Measurements from ENCODE around the gene RPS19BP1.
A peak's percentile ranks its signal among the peaks of the same experiment; 100 is the strongest.

Gene RPS19BP1, protein sequence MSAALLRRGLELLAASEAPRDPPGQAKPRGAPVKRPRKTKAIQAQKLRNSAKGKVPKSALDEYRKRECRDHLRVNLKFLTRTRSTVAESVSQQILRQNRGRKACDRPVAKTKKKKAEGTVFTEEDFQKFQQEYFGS

DNA sequence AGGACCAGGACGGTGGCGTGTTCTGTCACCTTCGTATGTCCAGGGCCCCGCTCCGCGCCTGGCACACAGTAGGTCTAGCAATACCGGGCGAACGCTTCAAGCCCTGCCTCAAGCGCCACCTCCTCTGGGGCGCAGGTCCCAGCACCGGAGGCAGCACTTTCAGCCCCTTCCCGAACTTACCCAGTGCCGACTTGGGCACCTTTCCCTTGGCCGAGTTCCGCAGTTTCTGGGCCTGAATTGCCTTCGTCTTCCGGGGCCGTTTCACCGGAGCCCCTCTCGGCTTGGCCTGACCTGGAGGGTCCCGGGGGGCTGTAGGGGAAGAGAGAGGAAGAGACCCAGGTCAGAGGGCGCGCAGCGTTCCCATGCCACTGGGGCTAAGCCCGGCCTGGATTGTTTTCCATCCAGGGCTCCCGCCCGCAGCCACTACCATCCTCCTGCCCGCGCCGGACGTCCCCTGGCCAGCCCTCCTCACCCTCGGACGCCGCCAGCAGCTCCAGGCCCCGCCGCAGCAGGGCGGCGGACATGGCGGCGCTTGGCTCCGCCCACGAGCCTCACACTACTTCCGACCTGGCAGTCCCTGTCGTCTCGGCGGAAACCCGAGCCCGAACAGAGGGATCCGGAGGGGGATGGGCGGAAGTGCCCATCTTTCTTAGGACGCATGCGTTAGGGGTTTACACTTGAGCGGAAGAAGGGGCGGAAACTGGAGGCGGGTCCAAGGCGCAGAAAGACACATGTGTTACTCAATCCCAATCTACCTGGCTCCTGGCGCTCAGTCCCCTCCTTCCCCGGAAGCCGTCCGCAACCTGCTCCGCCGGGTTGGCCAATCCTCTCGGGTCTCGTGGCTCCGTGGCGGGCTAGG is at the start of gene RPS19BP1:
Gene RPS19BP1, minus strand, starts transcription at position 534 of the 859 bp plus-strand sequence. Its CDS starts 10 bp downstream, at position 524.
- peak; percentile 100 for DNase-seq

DNA sequence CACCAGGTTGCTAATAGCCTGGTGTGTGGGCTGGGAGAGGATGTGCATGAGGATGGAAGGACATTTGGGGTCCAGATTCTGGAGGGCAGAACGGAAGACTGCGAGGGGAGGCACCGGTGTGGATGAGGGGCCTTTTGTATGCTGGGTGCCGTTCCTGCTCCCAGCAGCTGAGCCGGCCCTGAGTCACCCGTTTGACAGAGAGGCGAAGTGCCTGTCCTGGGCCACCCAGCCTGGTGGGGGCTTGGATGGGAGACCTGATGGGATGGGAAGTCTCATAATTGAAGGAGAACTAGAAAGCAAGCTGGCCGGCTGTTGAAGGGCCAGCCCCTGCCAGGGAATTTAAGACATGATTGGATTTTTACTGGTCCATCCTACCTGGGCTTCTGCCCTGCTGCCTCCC is 48.8 kb upstream of the RPS19BP1 start:
- no peak for DNase-seq

GRCh38 chr22:39580795-39581194 is 48.2 kb upstream of the RPS19BP1 start:
- no peak for DNase-seq

GRCh38 chr22:39580006-39580441 is 47.5 kb upstream of the RPS19BP1 start:
- DNase-seq, result no peak

- DNase-seq, result no peak
These were observed 45.4 kb upstream of the RPS19BP1 start for GRCh38 chr22:39577900-39578299.

- DNase-seq, result no peak
These were observed 44.8 kb upstream of the RPS19BP1 start for GRCh38 chr22:39577366-39577765.

DNA sequence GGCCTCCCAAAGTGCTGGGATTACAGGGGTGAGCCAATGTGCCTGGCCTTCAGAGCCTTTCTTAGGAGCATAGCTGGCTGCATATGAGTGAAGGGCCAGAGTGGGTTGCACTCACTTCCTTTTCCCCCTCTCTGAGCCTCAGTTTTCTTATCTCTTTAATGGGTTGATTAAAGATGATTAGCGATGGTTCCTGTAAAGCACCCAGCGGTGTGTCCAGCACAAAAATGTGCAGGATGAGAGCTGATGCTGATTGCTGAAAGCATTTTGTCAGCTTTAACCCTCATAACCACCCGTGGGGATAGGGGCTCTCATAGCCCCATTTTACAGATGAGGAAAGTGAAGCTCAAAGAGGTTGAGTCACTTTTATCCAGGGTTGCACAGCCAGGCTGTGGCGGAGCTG is 43.5 kb upstream of the RPS19BP1 start:
- DNase-seq, result no peak

DNA sequence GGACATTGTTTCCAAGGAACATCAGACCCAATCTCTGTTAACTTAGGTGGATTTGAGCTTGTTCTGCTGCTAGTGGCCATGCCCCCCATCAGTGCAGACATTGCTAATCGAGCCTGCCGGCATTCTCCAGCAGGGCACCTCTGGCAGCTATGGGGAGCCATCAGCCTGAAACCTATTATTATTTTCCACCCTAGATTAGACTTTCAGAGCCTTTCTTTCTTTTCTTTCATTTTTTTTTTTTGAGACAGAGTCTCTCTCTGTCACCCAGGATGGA is 42.9 kb upstream of the RPS19BP1 start:
- no peak for DNase-seq

DNA sequence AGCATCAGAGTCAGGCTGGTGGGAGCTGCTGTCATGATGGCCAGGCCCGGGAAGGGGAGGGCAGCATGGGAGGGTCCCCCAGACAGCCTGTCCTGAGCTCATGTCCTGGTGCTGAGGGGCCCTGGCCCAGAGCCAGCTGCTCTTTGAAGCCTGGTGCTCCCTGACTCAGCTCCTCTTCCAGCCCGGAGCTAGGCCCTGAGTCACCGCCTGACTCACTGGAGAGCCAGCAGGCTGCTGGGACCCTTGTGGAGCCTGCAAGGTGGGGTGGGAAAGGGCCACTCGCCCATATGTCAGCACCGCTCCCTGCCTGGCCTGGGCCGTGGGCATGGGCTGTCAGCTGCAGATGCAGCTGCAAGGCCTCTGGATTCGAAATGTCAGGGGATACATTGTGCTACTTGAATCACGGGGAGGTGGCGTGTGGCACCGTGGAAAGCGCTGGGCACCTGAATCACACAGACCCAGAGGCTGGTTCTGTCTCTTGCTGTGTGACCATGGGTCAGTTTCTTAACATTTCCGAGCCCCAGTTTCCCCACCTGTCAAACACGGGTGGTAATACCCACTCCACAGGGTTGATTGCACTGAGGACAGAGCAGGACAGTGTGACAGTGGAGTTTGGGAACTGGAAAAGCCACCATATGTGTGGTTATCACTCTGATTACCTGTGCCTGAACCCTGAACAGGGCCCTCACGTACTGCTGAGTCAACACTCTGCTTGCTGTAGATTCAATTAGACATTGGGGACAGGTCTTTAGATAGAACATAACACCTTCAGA is 42.4 kb upstream of the RPS19BP1 start:
- no peak for DNase-seq

DNA sequence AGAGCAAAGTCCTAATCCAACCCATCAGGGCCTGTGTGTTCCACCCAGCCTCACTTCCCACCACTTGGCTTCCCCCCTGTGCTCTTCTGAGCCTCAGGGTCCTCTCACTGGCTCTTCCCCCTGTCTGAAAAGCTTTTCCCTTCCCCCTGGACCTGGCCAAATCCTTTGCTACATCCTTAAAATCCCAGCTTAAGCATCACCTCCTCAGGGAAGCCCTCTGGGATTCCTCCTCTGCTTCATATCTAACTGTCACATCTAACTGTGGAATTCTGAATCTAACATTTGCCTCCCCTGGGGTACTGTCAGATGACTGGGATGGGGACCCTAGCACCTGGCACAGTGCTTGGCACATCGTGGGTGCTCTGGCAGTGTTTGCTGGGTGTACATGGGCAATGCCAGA is 39.0 kb upstream of the RPS19BP1 start:
- no peak for DNase-seq

DNA sequence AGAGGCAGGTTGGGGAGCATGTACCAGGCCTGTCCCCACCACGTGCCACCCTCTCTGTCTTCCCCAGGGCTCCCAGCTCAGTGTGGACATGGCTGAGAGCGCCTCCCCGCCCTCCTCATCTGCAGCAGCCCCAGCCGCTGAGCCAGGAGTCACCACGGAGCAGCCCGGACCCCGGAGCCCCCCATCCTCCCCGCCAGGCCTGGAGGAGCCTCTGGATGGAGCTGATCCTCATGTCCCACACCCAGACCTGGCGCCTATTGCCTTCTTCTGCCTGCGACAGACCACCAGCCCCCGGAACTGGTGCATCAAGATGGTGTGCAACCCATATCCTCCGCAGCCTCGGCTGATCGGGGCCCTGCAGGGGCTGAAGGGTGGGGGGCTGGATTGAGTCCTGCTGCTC is 38.1 kb upstream of the RPS19BP1 start, which contains the start of gene CACNA1I:
Gene CACNA1I, plus strand, starts transcription at position 89 of the 400 bp plus-strand sequence. Its CDS starts 0 bp downstream, at position 89.
- DNase-seq, result no peak

DNA sequence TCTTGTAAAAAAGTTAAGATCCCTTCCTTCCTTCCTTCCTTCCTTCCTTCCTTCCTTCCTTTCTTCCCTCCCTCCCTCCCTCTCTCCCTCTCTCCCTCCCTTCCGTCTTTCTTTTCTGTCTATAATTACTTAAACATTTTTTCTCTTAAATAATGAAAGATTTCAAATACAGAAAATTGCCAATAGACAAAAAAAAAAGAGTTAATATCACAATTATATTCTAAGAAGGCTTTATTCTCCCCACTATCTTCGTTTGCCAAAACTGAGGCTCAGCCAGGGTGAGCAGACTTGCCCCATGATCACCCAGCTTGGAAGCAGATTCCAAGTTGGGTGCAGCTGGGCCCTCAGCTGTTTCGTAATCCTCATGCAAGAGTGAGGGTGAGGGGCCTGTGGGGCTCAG is 37.7 kb upstream of the RPS19BP1 start:
- no peak for DNase-seq

DNA sequence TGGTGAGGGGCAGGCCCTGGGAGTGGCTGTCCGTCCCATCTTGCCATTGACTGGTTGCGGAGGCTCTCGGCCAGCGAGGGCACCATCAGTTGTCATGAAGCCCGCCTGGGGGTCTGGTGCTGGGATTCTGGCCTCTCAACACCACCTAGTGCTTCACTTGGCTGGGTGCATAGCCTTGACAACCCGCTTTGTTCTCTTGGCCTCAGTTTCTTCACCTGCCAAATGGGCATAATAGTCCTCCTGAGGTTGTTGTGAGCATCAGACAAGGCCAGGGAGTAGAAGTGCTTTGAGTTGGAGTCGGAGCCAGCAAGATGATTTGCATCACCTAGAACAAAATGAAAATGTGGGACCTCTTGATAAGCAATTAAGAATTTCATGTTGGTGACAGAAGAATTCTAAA is 36.5 kb upstream of the RPS19BP1 start:
- no peak for DNase-seq

DNA sequence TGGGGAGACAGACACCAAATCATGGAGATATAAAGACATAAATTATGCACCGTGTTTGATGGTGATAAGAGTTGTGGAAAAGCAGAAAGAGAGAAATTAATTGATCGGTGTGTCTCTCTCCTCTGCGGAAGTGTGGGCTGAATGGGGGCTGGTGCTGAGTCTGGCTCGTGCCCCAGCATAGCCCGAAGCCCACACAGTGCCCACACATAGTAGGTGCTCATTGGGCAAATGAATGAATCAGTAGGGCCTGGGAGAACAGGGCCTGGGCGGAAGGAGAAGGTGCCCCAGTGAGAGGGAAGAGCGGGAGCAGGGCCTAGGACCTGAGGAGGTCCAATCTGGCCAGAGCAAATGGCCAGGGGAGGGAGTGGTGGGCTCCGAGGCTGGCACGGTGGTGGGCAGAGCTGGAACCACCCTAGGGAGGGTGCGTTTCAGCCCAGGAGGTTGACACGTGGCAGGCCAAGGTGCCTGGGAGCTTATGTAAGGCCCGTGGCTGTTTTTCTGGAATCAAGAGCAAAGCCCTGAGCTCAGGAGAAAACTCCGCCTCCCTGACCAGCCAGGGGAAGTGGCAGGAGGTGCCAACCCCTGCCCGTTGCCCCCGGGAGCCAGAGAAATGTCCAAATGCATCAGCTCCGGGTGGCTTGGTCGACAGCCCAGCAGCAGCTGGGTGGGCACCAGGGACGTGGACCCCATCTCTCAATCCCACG is 35.9 kb upstream of the RPS19BP1 start:
- DNase-seq, result no peak

DNA sequence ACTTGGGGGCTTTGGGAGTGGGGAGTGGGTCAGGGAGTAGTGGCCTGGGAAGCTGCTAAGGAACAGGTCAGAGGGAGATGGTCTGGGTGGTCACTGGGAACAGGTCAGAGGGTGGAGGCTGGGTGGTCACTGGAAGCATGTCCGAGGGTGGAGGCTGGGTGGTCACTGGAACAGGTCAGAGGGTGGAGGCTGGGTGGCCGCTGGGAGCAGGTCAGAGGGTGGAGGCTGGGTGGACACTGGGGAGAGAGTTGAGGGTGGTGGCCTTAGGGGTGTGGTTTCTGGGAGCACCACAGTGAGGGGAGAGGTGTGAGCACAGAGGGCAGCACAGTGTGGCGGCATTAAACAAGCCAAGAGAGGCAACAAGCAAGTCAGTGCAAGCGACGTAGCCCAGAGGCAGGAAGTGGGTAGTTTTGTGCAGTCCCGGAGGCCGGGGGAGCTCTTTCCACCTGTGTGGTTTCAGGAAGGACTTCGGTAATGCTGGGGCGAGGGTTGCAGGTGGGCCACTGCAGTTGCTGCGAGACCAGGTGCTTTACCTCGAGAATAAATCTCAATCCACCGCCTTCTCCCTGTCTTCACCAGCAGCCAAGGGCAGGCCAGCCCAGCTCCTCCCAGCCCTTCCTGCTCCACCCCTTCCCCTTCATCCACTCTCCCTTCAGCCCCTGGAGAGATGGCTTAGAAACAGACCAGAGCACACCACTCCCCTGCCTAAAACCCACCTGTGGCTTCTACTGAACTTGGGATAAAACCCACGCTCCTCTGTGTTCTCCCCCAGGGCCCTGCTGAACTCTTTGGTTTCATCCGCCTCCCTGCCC is 34.8 kb upstream of the RPS19BP1 start:
- no peak for DNase-seq

DNA sequence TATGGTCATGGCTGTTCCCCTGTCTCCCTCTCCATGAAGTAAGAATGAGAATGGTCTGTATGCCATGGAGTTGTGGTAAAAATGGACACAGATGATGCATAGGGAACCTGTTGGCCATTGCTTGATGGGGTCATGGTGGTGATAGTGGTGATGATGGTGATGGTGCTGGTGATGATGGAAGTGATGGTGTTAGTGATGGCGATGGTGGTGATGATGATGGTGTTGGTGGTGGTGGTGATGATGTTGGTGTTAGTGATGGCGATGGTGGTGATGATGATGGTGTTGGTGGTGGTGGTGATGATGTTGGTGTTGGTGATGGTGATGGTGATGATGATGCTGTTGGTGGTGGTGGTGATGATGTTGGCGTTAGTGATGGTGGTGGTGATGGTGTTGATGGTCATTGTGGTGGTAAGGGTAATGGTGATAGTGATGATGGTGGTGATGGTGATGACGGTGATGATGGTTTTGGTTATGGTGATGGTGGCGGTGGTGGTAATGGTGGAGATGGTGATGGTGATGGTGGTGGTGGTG is 32.9 kb upstream of the RPS19BP1 start:
- DNase-seq, result no peak

GRCh38 chr22:39563571-39564428 is 31.3 kb upstream of the RPS19BP1 start:
- DNase-seq, result no peak

DNA sequence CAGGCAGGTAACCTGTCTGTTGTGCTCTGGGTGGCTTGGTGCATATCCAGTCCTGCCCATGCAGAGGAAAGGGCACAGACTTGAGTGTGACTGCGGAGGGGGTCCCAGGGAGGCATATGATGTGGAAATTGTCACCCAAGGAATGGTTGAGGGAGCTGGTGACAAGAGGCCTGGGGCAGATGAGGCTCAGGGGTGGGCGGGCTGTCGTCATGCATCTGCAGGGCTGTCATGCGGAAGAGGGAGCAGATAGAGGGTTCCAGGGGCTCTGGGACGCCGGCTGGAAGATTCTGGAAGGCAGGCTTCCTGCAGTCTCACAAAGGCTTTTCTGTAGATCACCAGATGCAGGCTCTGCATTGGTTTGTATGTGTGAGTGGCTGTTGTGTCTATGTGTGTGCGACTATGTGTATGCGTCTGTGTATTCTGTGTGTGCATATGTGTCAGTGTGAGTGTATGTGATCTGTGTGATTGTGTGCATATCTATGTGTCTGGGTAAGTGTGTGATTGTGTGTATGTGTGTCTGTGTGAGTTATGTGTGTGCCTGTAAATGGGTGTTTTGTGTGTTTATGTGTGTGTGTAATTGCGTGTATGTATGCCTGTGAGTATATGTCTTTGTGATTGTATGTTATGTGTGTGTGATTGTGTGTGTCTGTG is 30.4 kb upstream of the RPS19BP1 start:
- DNase-seq, result no peak

DNA sequence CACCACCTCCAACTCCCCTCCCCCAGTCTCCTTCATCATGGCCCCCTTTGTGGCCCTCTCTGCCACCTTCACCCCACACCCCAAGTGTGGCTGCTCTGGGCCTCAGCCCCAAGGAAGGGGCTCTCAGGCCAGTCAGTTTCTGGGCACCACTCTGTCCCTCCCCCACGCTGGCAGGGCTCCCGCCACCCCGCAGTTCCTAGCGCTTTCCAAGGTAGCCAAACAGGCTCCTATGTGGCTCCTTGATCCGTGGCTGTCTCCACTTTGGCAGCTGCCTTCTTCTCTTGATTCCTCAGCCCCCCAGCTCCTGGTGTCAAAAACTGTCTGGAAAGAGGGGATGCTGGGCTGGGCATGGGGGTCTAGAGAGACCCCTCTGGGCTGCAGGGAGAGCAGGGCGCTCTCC is 27.6 kb upstream of the RPS19BP1 start:
- no peak for DNase-seq

- DNase-seq, result no peak
These were observed 27.0 kb upstream of the RPS19BP1 start for GRCh38 chr22:39559456-39560105.
